Activated naive CD4-positive, alpha-beta T cell treated with anti-CD3 and anti-CD28 coated beads, Interleukin-2, amount 50 U/mL, for 72 hours (primary cell): Measurements from ENCODE around the gene SLC22A23. TPM values are rescaled to one million over a fixed set of nuclear protein-coding genes. Genes with fewer than 3 reads are reported as not detected.
A peak's percentile ranks its signal among the peaks of the same experiment; 100 is the strongest.

Source experiments
- ATAC-seq, 2 donors: fragments of 150-1000 bp; cut with Tn5 transposase; 2 replicates each; pipeline ENCODE4 v1.10.0; 2021; ENCODE audit warnings: mild to moderate bottlenecking in 2 of 2, moderate library complexity in 2 of 2
- DNase-seq, 2 donors: peaks; one replicate each; pipeline ENCODE4 v3.0.0; 2021 to 2022; ENCODE audit warnings: low spot score in 2 of 2
- H3K27ac Mint-ChIP-seq, 2 donors: one replicate each; pipeline ENCODE4 v1.8.0; 2022; ENCODE audit warnings: mild to moderate bottlenecking in 2 of 2, mixed read lengths in 2 of 2
- H3K36me3 Mint-ChIP-seq, 2 donors: one replicate each; pipeline ENCODE4 v1.8.0; 2022; ENCODE audit warnings: mixed read lengths in 2 of 2
- H3K9me3 Mint-ChIP-seq, 2 donors: one replicate each; pipeline ENCODE4 v1.8.0; 2022; ENCODE audit warnings: mixed read lengths in 2 of 2
- total RNA-seq, 2 donors: library from RNA; stranded (reverse); gene quantifications; one replicate each; pipeline ENCODE4 v1.2.3, GENCODE V29; 2022

The SLC22A23 gene
- total RNA-seq, 2 donors from 2014 or later: 0.27 to 0.72 TPM

DNA sequence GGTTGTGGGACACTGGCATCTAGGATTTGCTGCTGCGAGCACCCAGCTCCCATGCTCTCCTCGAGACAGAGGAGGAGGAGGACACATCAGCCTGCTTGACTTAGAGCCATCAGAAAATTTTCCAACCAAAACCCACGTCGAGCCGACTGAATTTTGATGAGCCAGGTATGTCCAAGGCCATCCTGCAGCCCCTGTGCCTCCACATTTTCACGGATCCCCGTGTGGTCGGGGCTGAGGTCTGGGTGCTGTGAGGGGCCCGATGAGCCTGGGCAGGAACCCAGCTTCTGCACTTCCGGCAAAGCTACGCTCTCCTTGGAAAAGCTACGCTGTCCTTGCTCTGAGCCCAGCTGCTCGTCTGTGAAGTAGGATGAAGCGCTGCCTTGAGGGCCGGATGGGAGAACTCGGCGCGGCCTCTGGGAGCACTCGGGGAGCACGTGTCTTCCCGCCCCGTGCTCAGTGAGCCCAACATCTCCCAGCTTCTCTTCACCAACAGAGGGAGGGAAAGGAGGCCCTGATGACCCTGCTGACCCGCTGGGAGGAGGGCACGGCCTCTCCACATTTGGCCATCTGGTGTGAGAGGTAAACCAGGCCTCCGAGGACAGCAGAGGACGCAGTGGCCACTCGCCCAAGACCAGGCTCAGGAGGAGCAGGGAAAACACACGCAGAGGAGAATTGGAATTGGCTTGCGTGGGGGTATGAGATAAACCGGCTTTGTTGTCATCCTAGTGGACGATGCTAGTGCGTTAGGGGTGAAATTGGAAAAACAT, 164.2 kb downstream of the SLC22A23 start:
- DNase-seq: peak in 1 of 2 donors; percentile 34
- Mint-ChIP-seq H3K36me3 (no peaks in the 10 kb centered on the region), H3K9me3 (no peaks in the 10 kb centered on the region), H3K27ac (no peak overlapping the region)
- no peak for ATAC-seq

DNA sequence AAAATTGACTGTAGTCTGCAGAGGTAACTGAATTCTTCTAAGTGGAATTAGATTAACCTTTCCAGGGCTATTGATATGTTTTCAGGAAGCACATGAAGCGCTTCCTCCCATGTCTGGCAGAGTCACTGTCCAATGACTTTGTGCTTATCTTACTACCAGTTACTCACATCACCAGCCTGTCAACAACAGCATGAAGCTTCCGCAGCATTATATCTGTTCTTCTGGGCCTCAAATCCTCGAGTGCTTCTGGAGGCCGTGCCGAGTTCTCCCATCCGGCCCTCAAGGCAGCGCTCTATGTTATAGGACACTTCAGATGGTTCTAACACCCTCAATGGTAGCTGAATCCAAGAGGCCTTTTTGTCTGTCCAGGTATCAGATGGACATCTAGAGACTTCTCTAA, 164.9 kb downstream of the SLC22A23 start:
- peak in 1 of 2 donors; percentile 6 for DNase-seq
- Mint-ChIP-seq H3K36me3 (no peaks in the 10 kb centered on the region), H3K9me3 (no peaks in the 10 kb centered on the region), H3K27ac (no peak overlapping the region)
- ATAC-seq: no peak

DNA sequence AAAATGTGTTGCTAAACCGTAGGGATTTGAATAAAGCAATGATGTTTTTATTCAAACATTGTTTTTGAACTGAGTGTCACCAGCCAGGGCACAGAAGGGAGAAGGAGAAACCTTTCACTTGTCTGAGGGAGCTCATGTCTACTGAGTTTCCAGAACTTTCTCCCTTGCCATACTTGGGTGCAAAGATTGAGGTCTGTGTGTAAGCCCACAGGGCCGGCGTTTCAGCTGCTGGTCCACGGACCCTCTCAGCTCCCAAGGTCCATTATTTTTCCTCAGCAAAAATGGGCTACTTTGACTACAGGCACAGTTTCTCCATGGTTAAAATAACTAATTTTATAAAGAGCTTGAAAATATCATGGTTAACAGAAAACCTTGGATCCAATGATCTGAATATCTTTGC, 165.5 kb downstream of the SLC22A23 start:
- Mint-ChIP-seq H3K27ac (peak overlapping the region in 1 of 2 donors; percentile 36), H3K36me3 (no peaks in the 10 kb centered on the region), H3K9me3 (no peaks in the 10 kb centered on the region)
- no peak for ATAC-seq
- no peak for DNase-seq

GRCh38 chr6:3290931-3291211, 166.0 kb downstream of the SLC22A23 start:
- no peak for DNase-seq
- Mint-ChIP-seq H3K36me3 (no peaks in the 10 kb centered on the region), H3K27ac (no peak overlapping the region), H3K9me3 (no peaks in the 10 kb centered on the region)
- no peak for ATAC-seq

DNA sequence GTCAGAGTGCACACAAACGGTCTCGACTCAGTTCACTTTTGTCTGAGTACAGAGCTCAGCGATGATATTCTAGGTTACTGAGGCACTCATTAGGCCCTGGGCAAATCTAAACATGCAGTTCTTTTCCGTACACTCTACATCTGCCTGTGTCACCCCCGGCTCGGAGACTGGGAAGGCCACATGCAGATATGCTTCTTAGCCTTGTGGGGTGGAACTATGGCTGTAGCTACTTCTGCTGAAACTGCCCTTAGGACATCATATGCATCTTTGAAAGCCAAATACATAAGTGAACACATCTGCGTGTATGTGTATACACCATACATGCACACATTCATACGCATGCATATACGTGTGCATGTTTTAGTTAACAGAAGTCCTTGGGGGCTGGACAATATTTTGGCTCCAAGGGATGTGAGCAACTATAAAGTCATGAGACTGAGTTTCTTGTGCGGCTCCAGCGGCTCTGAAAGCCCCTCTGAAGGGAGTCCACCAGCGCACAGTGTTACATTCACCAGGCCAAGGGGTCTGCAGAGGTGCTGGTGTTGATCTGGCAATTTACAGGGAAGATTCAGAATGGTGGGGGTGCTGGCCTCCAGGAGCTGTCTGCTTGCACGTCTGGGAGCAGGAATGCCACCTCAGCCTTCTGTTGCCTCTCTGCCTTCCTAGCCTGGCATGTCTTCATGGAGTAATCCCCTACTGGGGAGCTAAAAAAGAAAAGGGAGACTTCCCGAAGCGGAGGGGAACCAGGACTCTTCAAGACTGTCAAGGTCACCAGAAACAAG, 166.5 kb downstream of the SLC22A23 start:
- Mint-ChIP-seq H3K9me3 (no peaks in the 10 kb centered on the region), H3K36me3 (no peaks in the 10 kb centered on the region), H3K27ac (no peak overlapping the region)
- ATAC-seq (no peak), DNase-seq (no peak)

DNA sequence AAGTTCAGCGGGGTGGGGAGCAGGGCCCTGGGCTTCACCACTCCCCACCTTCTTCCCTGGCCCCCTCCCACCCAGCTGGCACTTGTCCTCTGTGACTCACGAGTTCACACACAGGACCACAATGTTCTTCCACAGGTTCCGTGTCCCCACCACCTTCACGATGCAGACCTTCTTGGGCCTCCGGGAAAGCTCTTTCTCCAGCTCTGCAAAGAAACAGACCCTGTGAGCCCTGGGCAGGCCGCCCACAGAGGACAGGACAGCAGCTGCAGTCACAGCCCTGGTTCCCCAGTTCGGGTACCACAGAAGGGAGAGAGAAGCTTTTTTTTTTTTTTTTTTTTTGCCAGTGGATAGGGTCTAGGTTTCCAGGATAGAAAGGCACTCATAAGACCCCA, 167.2 kb downstream of the SLC22A23 start:
- ATAC-seq: no peak
- peak in 1 of 2 donors; percentile 30 for DNase-seq
- no peak overlapping the region for H3K27ac Mint-ChIP-seq
- no peaks in the 10 kb centered on the region for H3K9me3 Mint-ChIP-seq
- H3K36me3 Mint-ChIP-seq: no peaks in the 10 kb centered on the region

- Mint-ChIP-seq H3K27ac (peak overlapping the region in 1 of 2 donors; percentile 50), H3K9me3 (no peaks in the 10 kb centered on the region), H3K36me3 (no peaks in the 10 kb centered on the region)
- ATAC-seq: no peak
- peak in 1 of 2 donors; percentile 46 for DNase-seq
These were observed 167.9 kb downstream of the SLC22A23 start for GRCh38 chr6:3288711-3289663.

GRCh38 chr6:3287976-3288707, 168.7 kb downstream of the SLC22A23 start:
- peak overlapping the region in 1 of 2 donors; percentile 50 for H3K27ac Mint-ChIP-seq
- DNase-seq (peak in 1 of 2 donors; percentile 39), ATAC-seq (no peak)
- no peaks in the 10 kb centered on the region for H3K9me3 Mint-ChIP-seq
- no peaks in the 10 kb centered on the region for H3K36me3 Mint-ChIP-seq

GRCh38 chr6:3287308-3287707, 169.5 kb downstream of the SLC22A23 start:
- DNase-seq (no peak), ATAC-seq (no peak)
- H3K9me3 Mint-ChIP-seq: no peaks in the 10 kb centered on the region
- H3K36me3 Mint-ChIP-seq: no peaks in the 10 kb centered on the region
- no peak overlapping the region for H3K27ac Mint-ChIP-seq

DNA sequence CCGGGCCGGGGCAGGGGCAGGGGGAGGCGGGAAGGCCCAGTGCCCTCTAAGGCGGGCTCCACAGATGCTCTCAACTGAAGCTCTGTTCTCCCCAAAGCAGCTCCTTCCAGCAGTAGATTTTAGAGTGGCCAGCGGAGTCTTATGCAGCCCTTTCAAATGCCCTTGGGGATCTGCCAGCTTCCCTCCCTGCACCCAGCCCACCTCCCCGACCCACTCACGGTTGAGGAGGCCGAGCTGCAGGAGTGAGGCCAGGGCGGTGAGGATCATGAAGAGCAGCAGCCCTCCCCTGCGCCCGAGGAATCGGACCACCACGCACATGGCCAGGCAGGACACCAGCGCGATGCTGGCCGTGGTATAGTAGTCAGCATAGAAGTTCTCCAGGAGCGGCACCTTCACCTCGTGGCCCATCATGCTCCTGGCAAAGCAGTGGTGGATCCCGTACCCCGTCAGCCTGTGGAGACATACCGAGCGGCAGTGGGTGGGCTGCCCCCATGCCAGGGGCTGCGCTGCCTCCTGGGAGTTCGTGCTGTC, 170.1 kb downstream of the SLC22A23 start:
- DNase-seq (peak in 1 of 2 donors; percentile 39), ATAC-seq (no peak)
- no peak overlapping the region for H3K27ac Mint-ChIP-seq
- H3K9me3 Mint-ChIP-seq: no peaks in the 10 kb centered on the region
- no peaks in the 10 kb centered on the region for H3K36me3 Mint-ChIP-seq

- H3K27ac Mint-ChIP-seq: peak overlapping the region in 1 of 2 donors; percentile 65
- ATAC-seq: no peak
- H3K36me3 Mint-ChIP-seq: no peaks in the 10 kb centered on the region
- peak in 1 of 2 donors; percentile 28 for DNase-seq
- H3K9me3 Mint-ChIP-seq: no peaks in the 10 kb centered on the region
These were observed 171.1 kb downstream of the SLC22A23 start for GRCh38 chr6:3285732-3286131.

- Mint-ChIP-seq H3K9me3 (no peaks in the 10 kb centered on the region), H3K36me3 (no peaks in the 10 kb centered on the region), H3K27ac (no peak overlapping the region)
- peak in 1 of 2 donors; percentile 30 for DNase-seq
- no peak for ATAC-seq
These were observed 171.7 kb downstream of the SLC22A23 start for GRCh38 chr6:3285049-3285639.

DNA sequence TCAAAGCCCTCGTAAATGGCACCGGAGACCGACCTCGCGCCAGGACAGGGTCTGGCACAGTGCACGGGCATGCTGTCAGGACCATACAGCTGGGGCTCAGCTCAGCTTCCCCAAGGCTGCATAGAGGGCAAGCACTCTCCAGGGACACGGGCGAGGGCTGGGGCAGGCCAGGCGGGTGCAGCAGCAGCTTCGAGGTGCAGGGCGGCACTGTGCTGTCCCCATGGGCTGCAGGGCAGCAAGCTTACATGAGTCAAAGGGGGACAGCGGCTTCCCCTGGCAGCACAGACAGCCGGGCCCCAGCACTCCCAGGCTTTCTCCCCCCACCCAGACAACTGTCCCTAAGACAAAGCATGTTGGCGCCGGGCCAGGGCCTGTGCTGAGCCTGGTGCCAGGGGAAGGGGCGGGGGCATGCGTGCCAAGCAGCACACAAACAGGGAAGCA, 172.4 kb downstream of the SLC22A23 start:
- Mint-ChIP-seq H3K9me3 (no peaks in the 10 kb centered on the region), H3K27ac (no peak overlapping the region), H3K36me3 (no peaks in the 10 kb centered on the region)
- no peak for ATAC-seq
- DNase-seq: no peak

GRCh38 chr6:3283641-3284435, 173.0 kb downstream of the SLC22A23 start:
- peak in 1 of 2 donors; percentile 31 for DNase-seq
- H3K36me3 Mint-ChIP-seq: no peaks in the 10 kb centered on the region
- no peak for ATAC-seq
- H3K9me3 Mint-ChIP-seq: no peaks in the 10 kb centered on the region
- H3K27ac Mint-ChIP-seq: no peak overlapping the region

- peak overlapping the region in 1 of 2 donors; percentile 35 for H3K27ac Mint-ChIP-seq
- no peaks in the 10 kb centered on the region for H3K9me3 Mint-ChIP-seq
- no peaks in the 10 kb centered on the region for H3K36me3 Mint-ChIP-seq
- DNase-seq (peak in 1 of 2 donors; percentile 44), ATAC-seq (no peak)
These were observed 173.6 kb downstream of the SLC22A23 start for GRCh38 chr6:3283241-3283640.
